GM12864 (cell line): ENCODE measurements around the gene CDH4.

Source experiments
- DNase-seq: peaks from one replicate; pipeline ENCODE4 v3.0.0-alpha.2; 2011; ENCODE audit warnings: low read depth
- H3K4me3 ChIP-seq: 2 replicates; pipeline ENCODE4 v1.5.1; 2011; ENCODE audit warnings: mild to moderate bottlenecking, low read depth, low read length, control low read depth
- CTCF ChIP-seq: IDR thresholded peaks from 2 replicates; pipeline ENCODE4 v1.5.1; 2011; ENCODE audit warnings: low read depth, mild to moderate bottlenecking, moderate library complexity, low read length, control low read depth, inconsistent platforms; ENCODE audit errors: missing control alignments

Gene CDH4

GRCh38 chr20:61494763-61495575 is 242.9 kb downstream of the CDH4 start:
- DNase-seq, result no peak
- no peak overlapping the region for H3K4me3 ChIP-seq
- TF ChIP-seq CTCF, result no peak

- no peak overlapping the region for H3K4me3 ChIP-seq
- TF ChIP-seq CTCF, result no peak
- DNase-seq, result no peak
Measured at GRCh38 chr20:61497029-61497627, 245.1 kb downstream of the CDH4 start.

- TF ChIP-seq CTCF, result no peak
Measured at GRCh38 chr20:61499859-61500554, 247.9 kb downstream of the CDH4 start.

GRCh38 chr20:61500791-61501321 is 248.8 kb downstream of the CDH4 start:
- TF ChIP-seq CTCF, result no peak
- no peak for DNase-seq

More at GRCh38 chr20:61499859-61500554, 247.9 kb downstream of the CDH4 start:
- no peak for DNase-seq
- H3K4me3 ChIP-seq, result no peak overlapping the region

GRCh38 chr20:61502433-61502832 is 250.4 kb downstream of the CDH4 start:
- H3K4me3 ChIP-seq, result no peak overlapping the region
- no peak for TF ChIP-seq CTCF
- DNase-seq, result no peak

More at GRCh38 chr20:61500791-61501321, 248.8 kb downstream of the CDH4 start:
- no peak overlapping the region for H3K4me3 ChIP-seq

- no peak for TF ChIP-seq CTCF
- no peak for DNase-seq
- H3K4me3 ChIP-seq, result no peak overlapping the region
Measured at GRCh38 chr20:61503106-61503505, 251.0 kb downstream of the CDH4 start.
